Raji (cell line): Measurements from ENCODE around the gene ARHGAP25.

Experiments used
- POLR2A ChIP-seq: IDR thresholded peaks from 2 replicates; pipeline ENCODE4 v1.6.1; 2011; ENCODE audit warnings: low read depth, low read length, control low read depth; ENCODE audit not compliant: insufficient read depth

ARHGAP25 gene

DNA sequence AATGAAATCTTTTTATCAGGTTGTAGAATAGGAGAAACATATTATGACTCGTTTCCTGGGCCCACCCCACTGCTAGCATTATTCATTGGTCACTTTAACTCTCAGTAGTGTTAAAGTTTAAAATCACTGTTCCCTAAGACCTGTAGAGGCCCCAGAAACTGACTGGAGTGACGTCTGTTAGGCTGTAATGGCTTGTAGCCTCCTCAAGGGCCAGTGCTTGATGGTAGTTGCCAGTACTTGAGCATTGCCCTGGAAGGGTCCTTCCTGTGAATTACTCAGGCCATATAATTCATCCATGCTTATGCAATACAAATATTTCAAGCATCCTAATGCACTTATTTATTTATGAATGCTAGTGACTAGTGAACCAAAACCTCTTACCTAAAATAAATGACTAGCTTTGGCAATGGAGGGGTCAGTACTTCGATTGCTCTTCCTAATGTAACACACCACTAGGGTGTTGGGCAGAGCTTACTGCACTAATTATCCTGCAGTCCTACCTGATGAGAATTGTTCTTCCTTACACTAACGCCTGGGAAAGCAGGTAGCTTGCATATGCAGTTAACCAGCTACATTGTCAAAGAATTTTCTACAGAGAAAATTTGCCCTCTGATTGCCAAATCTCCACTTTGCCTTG lies 31.2 kb downstream of the ARHGAP25 start:
- TF ChIP-seq POLR2A, result no peak

DNA sequence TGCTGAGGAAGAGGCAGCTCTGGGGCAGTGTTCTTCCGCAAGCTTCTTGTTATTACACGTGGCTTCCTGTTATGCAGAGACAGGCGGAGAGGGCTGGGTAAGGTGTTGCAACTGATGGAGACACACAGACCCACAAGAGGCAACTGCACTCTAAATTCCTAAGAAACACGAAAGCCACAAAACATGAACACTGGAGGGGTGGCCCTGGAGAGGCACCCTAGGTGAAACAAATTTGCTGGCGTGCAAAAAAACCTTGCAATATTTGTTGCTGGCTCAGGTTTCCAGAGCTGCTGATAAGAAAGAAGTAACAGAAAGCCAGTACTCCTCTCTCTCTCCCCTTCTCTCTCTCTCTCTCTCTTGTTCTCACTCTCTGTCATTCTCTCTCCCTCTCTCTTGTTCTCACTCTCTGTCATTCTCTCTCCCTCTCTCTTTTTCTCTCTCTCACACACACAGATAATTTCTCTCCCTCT lies 31.8 kb downstream of the ARHGAP25 start:
- TF ChIP-seq POLR2A, result peak; percentile 61

DNA sequence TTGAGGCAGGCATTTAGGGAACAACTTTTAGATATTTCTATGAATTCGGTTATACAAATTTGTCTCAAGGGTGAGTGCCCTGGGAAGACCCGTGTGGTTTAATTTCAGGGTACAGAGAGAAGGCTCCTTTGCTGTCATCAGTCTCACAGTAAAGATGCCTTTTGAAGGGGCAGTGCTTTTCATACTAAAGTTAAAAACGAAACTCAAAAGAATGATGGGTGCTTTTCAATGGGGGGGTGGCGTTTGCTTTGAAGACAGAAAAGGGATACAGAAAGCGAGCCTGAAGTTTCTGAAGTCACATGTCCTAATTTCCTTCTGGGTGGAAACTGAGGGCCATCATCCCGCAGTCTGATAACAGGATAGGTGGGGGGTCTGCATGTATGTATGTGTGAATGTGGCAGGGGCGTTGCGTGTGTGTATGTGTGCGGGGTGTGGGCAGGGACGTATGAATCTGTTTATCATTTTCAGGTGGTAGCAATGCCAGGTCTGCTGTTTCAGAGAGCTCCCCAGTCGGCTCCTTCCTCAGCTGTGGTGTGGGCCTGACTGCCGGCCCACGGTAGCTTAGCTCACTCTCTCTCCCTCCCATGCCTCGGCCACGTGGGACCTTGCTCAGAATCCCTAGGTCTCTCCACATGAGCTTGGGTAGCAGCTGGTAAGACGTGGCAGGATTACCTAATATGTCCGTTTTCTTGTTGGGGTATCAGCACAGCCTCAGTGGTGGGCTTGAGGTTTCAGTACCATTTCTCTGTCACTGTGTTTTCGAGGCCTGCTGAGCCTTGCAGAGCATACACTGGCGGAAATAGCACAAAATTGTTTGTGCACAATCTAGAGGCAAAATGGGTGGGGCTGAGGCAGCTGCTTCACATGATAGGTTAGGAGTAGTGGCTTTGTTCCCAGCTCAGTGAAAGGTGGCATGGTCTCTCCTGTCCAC lies 32.7 kb downstream of the ARHGAP25 start:
- peak; percentile 61 for TF ChIP-seq POLR2A

DNA sequence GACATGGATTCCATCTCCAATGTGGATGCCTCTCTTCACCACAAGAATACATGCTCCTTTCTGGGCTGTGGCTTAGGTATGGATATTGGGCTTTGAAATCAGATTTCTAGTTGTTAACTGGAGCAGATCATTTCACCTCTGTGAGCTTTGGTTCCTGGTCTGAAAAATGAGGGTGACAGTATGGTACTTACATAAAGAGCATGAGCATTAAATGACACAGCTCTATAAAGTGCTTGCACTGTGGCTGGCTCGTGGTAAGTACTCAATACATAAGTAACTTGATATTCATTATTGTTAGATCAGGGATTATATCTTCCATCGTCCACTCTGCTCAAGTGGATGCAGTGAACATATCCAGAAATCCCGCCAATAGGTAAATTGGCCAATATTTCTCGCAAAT lies 33.4 kb downstream of the ARHGAP25 start:
- no peak for TF ChIP-seq POLR2A

DNA sequence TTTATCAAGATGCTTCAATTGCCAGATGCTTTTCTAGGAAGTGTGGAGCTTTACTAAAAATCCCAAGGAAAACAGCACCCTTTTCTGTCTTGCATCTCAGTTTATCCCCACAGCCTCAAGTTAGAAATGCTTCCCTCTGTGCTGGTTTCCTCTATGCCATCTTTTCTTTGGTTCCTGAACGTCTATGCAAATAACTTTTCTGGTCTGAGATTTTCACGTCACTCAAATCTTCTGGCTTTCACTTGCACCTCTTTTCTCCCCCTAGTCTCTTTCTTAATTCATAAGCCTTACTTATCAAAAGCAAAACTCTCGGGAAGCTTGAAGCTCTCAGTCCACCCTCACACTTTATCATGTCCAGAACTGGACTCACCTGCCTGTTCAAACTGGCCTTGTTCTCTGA lies 33.9 kb downstream of the ARHGAP25 start:
- TF ChIP-seq POLR2A, result peak; percentile 39; the same call in 1 of the 2 replicates

DNA sequence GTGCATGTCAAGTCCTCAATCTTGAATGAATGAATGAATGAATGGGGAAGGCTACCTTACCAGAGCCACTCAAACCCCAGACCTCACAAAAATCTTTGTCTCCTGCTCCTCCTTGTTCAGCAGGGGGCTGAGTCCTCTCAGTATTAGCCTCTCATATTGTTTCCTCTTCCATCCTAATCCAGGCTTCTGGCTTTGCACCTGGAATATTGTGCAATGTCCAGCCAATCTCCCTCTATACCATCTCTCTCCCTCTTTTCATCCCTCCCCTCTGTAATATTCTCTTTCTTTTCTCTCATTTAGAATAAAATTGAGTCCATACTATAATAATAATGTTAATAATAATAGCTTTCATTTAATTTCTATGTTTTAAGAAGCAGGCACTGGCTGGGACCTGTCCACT lies 34.3 kb downstream of the ARHGAP25 start:
- no peak for TF ChIP-seq POLR2A

DNA sequence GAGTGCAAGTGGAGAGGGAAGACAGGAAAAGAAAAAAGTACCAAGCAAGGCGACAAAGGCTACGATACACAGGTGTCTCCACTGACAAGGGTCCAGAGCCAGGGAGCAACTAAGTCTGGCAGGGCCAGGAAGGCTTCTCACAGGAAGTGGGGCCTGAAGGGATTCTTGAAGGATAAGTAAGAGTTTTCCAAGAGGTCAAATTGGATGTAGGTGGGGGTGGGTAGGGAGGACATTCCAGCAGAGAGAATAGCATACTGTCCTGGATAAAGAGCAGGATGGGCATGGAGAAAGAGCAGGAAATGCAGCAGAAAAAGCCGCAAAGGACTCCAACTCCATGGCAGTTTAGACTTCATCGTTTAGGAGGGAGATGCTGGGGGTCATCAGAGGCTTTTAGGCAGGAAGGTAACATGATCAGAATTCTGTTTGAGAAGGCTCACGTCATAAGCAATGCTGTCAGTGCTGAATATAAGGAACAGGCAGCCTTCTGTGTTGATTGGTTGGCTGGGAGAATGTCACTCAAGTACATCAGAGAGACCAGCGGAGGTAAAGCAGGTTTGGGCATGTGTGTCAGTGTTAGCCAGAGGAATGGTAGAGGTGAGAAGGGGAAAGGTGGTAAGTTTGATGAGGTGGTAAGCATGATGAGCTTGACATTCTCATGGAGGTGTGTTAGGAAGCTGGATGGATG lies 35.1 kb downstream of the ARHGAP25 start:
- TF ChIP-seq POLR2A, result no peak

DNA sequence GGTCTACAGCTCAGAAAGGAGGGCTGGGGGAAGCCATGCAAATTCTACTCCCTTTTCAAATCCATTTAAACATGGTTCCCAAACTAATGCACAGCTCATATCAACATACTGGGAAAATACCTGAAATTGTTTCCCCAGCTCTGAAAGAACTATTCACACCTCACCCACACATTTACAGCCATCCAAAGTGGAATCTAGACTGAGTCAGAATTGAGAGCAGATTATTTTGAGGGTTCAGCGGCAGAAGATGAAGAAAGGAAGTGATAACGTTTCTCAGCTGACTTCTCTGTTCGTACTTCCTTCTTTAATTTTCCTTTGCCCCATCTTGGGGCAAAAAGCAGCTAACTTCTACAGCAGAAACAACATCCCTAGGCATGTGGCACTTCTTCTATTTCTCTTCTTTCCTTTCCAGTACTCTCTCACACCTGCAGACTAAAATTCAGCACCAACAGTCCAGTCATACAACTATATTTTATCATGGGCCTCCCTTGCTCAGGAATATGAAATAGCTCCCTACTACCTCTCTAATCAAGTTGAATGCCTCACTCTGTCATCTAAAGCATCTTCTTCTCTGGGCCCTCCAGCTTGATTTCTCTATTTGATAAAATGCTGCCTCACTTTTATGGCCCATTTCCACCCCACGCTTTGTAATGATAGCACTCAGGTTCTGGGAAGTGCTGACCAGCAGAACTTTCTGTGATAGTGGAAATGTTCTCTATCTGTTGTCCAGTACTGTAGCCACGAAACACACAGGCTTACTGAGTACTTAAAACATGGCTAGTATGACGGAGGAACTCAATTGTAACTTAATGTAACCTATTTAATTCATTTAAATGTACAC lies 35.9 kb downstream of the ARHGAP25 start:
- TF ChIP-seq POLR2A, result no peak

DNA sequence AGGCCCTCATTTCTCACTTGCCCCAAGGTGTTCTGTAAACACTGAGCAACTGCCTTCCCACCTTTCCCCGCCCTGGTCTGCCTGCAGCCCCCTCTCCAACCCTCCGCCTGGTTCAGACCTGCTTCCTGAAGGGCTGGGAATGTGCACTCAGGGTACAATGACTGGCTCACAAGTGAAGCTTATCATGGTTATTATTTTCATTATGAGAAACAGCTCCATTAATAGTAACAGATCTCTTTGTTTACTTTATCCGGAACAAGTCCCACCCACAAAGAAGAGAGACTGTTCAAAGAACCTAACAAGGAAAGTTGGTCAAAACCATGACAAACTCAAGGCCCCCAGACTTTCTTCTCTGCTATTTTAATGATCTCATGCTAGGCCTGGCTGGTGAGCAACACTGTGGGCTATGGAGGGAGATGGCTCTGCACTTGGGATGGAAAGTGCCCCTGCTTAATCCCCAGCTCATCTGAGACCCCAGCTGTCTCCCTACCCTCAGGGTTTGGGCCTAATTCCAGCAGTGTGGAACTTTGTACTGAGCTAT lies 36.7 kb downstream of the ARHGAP25 start:
- TF ChIP-seq POLR2A, result no peak

DNA sequence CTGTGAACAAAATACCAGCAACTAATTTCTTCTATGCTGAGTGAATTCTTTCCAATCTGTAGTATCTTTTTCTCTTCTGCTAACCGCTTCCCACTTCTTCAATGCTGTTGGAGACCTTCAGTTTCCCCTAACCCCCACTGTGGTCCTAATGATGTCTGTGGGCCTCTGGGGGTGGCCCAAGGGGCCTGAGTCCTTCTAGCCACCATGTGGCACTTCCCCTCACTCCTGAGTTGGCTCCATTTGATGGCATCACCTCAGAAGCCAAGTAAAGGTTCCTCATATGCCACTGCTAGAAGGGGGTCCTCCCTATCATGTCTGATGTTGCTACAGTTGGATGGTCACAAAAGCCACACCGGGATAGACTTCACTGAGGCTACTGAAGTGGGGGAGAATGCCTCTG lies 37.5 kb downstream of the ARHGAP25 start:
- TF ChIP-seq POLR2A, result no peak

DNA sequence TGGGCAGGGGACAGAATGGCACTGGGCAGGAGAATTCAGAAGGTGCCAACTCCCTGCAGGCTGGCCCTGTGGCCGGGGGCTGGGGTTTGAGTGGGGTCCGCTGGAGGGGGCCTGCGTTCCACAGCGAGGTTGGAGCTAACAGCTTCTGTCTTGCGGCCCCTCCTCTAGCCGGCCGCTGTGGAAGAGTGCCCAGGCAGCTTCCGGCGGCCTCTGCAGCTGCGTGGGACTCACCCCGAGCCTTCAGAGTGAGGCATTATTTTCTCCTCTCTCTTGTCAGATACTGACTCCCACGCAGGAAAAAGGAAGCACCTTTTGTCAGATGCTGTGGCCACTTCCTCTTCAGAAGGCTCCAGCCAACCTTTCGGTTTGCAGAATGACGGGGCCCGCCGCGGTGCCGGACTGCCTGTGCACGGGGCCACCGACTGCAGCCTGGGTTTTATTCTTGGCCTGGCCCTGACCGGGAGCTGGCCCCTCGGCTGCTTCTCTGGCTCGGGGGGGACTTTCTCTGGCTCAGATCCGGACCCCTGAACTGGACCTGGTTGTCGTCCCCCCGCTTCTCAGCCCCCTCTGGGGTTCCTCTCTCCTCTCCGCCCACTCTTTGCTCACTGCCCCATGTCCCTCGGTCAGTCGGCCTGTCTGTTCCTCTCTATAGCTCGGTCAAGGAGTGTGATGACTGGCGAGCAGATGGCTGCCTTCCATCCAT lies 40.1 kb downstream of the ARHGAP25 start:
- peak; percentile 44; the same call in 1 of the 2 replicates for TF ChIP-seq POLR2A

DNA sequence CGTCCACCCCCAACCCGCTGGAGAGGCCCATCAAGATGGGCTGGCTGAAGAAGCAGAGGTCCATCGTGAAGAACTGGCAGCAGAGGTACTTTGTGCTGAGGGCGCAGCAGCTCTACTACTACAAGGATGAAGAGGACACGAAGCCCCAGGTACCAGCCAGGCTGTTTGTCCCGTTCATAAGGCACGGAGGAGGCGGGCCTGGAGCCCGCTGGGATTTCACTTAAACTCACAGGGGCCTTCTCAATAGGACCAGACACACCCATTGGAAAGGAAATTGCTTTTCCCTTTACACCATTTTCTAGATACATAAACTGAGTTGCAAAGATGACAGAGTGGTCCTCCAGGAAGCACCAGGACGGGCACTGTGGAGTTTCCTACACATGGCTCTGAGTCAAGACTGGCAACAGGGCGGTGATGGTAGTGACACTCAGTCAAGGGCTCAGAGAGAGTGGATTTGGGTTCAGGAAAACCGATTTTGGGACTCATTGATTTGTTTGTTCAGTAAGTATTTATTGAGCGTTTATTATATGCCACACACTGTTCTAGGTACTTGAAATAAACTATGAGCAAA lies 40.7 kb downstream of the ARHGAP25 start:
- peak; percentile 13; the same call in 1 of the 2 replicates for TF ChIP-seq POLR2A

DNA sequence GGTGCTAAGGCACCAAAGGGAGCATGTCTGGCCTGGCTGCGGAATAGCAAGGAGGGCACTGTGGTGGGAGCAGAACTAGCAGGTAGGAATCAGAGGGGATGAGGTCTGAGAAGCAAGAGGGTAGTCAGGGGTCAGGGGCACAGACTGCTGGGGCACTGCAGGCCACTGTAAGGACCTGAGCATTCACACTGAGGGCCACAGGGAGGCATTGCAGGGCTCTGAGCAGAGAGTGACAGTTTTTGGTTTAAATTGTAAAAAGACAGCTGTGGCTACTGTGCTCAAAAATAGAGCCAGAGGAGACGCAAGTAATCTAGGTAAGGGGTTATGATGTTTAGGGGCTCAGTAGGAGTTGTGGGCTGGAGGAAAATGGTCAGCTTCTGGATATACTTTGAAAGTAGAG lies 41.5 kb downstream of the ARHGAP25 start:
- no peak for TF ChIP-seq POLR2A
